Activated CD4-positive, alpha-beta memory T cell treated with anti-CD3 and anti-CD28 coated beads for 36 hours (primary cell): Measurements from ENCODE around the gene SLC26A8. TPM values are rescaled to one million over a fixed set of nuclear protein-coding genes. Genes with fewer than 3 reads are reported as not detected.
"Not testable (repeated sequence)": the region's sequence is repeated elsewhere in the genome, so short reads cannot be mapped to it uniquely, and the experiment has no call there.

ENCODE experiments used
- CTCF ChIA-PET: fragments of 350-600 bp; sonication (Branson Sonifier 250); formaldehyde crosslinking; loops from one replicate; lab custom pipeline; 2021; ENCODE audit warnings: antibody characterized with exemption, inconsistent platforms; lab: Charles Lee
- POLR2A ChIA-PET: fragments of 350-600 bp; sonication (Branson Sonifier 250); formaldehyde crosslinking; loops from one replicate; lab custom pipeline; 2021; ENCODE audit warnings: antibody characterized with exemption; lab: Charles Lee
- DNase-seq: peaks from one replicate; pipeline ENCODE4 v3.0.0-alpha.2; 2020
- H3K27ac Mint-ChIP-seq: one replicate; pipeline ENCODE4 v1.8.0; 2021; ENCODE audit warnings: mixed read lengths
- H3K27me3 Mint-ChIP-seq: one replicate; pipeline ENCODE4 v1.8.0; 2021; ENCODE audit warnings: mixed read lengths
- H3K36me3 Mint-ChIP-seq: one replicate; pipeline ENCODE4 v1.8.0; 2021; ENCODE audit warnings: mixed read lengths
- H3K4me1 Mint-ChIP-seq: one replicate; pipeline ENCODE4 v1.8.0; 2021; ENCODE audit warnings: low read depth, mixed read lengths
- H3K4me3 Mint-ChIP-seq: one replicate; pipeline ENCODE4 v1.8.0; 2021; ENCODE audit warnings: mild to moderate bottlenecking, mixed read lengths
- H3K9me3 Mint-ChIP-seq: one replicate; pipeline ENCODE4 v1.8.0; 2021; ENCODE audit warnings: mixed read lengths
- intact Hi-C: fragments of 100-400 bp; cut with micrococcal nuclease; formaldehyde crosslinking; loops from one replicate; pipeline ENCODE4 v1.15.1; 2023
- total RNA-seq, 2 experiments: library from RNA; stranded (reverse); gene quantifications; one replicate each; pipeline ENCODE4 v1.2.3, GENCODE V29; 2021

The SLC26A8 gene
- total RNA-seq, 2 experiments from 2014 or later: not detected

GRCh38 chr6:35941170-35941569 lies 83.3 kb downstream of the SLC26A8 start:
- H3K4me1 Mint-ChIP-seq, H3K27ac Mint-ChIP-seq, H3K27me3 Mint-ChIP-seq, H3K9me3 Mint-ChIP-seq, DNase-seq, intact Hi-C loops, H3K4me3 Mint-ChIP-seq, POLR2A ChIA-PET, H3K36me3 Mint-ChIP-seq, CTCF ChIA-PET: not testable (repeated sequence)

- H3K27ac Mint-ChIP-seq, POLR2A ChIA-PET, H3K4me3 Mint-ChIP-seq, H3K36me3 Mint-ChIP-seq, DNase-seq, CTCF ChIA-PET, intact Hi-C loops, H3K27me3 Mint-ChIP-seq, H3K4me1 Mint-ChIP-seq, H3K9me3 Mint-ChIP-seq: not testable (repeated sequence)
These were observed 84.4 kb downstream of the SLC26A8 start for GRCh38 chr6:35940014-35940413.

- H3K36me3 Mint-ChIP-seq, H3K27ac Mint-ChIP-seq, CTCF ChIA-PET, H3K27me3 Mint-ChIP-seq, H3K4me1 Mint-ChIP-seq, H3K9me3 Mint-ChIP-seq, H3K4me3 Mint-ChIP-seq, DNase-seq, intact Hi-C loops: not testable (repeated sequence)
- POLR2A ChIA-PET: interaction anchor here (0.6 kb wide), 1 partner anchor 128 kb away, joined by 3 read pairs; no protein-coding TSS in a partner anchor
These were observed 85.2 kb downstream of the SLC26A8 start for GRCh38 chr6:35939259-35939658.

- H3K27me3 Mint-ChIP-seq: no peaks in the 10 kb centered on the region
- no peaks in the 10 kb centered on the region for H3K9me3 Mint-ChIP-seq
- H3K27ac Mint-ChIP-seq: no peak overlapping the region
- ChIA-PET CTCF (interaction anchor here (0.7 kb wide), 1 partner anchor 468 kb away, joined by 5 read pairs; no protein-coding TSS in a partner anchor), POLR2A (no interaction called here)
- no peak overlapping the region for H3K4me3 Mint-ChIP-seq
- no peaks in the 10 kb centered on the region for H3K36me3 Mint-ChIP-seq
- DNase-seq: no peak
- H3K4me1 Mint-ChIP-seq: no peaks in the 10 kb centered on the region
- intact Hi-C loops: no loop called here
These were observed 87.6 kb downstream of the SLC26A8 start for GRCh38 chr6:35936681-35937359.

GRCh38 chr6:35935469-35935868 lies 89.0 kb downstream of the SLC26A8 start:
- POLR2A ChIA-PET: no interaction called here
- CTCF ChIA-PET: no interaction called here

GRCh38 chr6:35933844-35934243 lies 90.6 kb downstream of the SLC26A8 start:
- ChIA-PET POLR2A (no interaction called here), CTCF (no interaction called here)
- Mint-ChIP-seq H3K4me3 (no peak overlapping the region), H3K27me3 (no peaks in the 10 kb centered on the region), H3K27ac (no peak overlapping the region), H3K4me1 (no peaks in the 10 kb centered on the region), H3K36me3 (no peaks in the 10 kb centered on the region), H3K9me3 (no peaks in the 10 kb centered on the region)
- DNase-seq: no peak
- intact Hi-C loops: no loop called here

More at GRCh38 chr6:35935469-35935868, 89.0 kb downstream of the SLC26A8 start:
- H3K27ac Mint-ChIP-seq: no peak overlapping the region
- no peaks in the 10 kb centered on the region for H3K4me1 Mint-ChIP-seq
- H3K4me3 Mint-ChIP-seq: no peak overlapping the region
- H3K36me3 Mint-ChIP-seq: no peaks in the 10 kb centered on the region
- H3K27me3 Mint-ChIP-seq: no peaks in the 10 kb centered on the region
- intact Hi-C loops: no loop called here
- no peaks in the 10 kb centered on the region for H3K9me3 Mint-ChIP-seq
- no peak for DNase-seq

GRCh38 chr6:35931873-35932272 lies 92.6 kb downstream of the SLC26A8 start:
- intact Hi-C loops: not testable (repeated sequence)

GRCh38 chr6:35931120-35931561 lies 93.3 kb downstream of the SLC26A8 start:
- Mint-ChIP-seq H3K4me1 (no peaks in the 10 kb centered on the region), H3K9me3 (no peaks in the 10 kb centered on the region), H3K4me3 (no peak overlapping the region), H3K36me3 (no peaks in the 10 kb centered on the region), H3K27me3 (no peaks in the 10 kb centered on the region), H3K27ac (no peak overlapping the region)
- intact Hi-C loops: no loop called here
- ChIA-PET CTCF (no interaction called here), POLR2A (no interaction called here)
- no peak for DNase-seq

More at GRCh38 chr6:35931873-35932272, 92.6 kb downstream of the SLC26A8 start:
- H3K27me3 Mint-ChIP-seq, H3K4me1 Mint-ChIP-seq, CTCF ChIA-PET, H3K9me3 Mint-ChIP-seq, POLR2A ChIA-PET, H3K36me3 Mint-ChIP-seq, H3K27ac Mint-ChIP-seq, H3K4me3 Mint-ChIP-seq: not testable (repeated sequence)
- peak; percentile 10 for DNase-seq

- Mint-ChIP-seq H3K27ac (no peak overlapping the region), H3K27me3 (no peaks in the 10 kb centered on the region), H3K4me3 (no peak overlapping the region), H3K4me1 (peaks cover 2% of the 10 kb centered on the region), H3K9me3 (no peaks in the 10 kb centered on the region), H3K36me3 (no peaks in the 10 kb centered on the region)
- no peak for DNase-seq
- ChIA-PET POLR2A (no interaction called here), CTCF (no interaction called here)
- intact Hi-C loops: no loop called here
These were observed 94.8 kb downstream of the SLC26A8 start for GRCh38 chr6:35929601-35930000.

GRCh38 chr6:35926509-35927215 lies 97.8 kb downstream of the SLC26A8 start:
- peaks cover 13% of the 10 kb centered on the region for H3K4me1 Mint-ChIP-seq
- ChIA-PET POLR2A (no interaction called here), CTCF (interaction anchor here (0.7 kb wide), 1 partner anchor 429 kb away, joined by 3 read pairs; no protein-coding TSS in a partner anchor)
- no peaks in the 10 kb centered on the region for H3K27me3 Mint-ChIP-seq
- no peaks in the 10 kb centered on the region for H3K36me3 Mint-ChIP-seq
- no peak for DNase-seq
- intact Hi-C loops: no loop called here
- H3K9me3 Mint-ChIP-seq: no peaks in the 10 kb centered on the region
- no peak overlapping the region for H3K4me3 Mint-ChIP-seq
- no peak overlapping the region for H3K27ac Mint-ChIP-seq

- Mint-ChIP-seq H3K4me1 (peaks cover 18% of the 10 kb centered on the region), H3K36me3 (no peaks in the 10 kb centered on the region), H3K9me3 (no peaks in the 10 kb centered on the region), H3K27ac (no peak overlapping the region), H3K27me3 (no peaks in the 10 kb centered on the region), H3K4me3 (no peak overlapping the region)
- ChIA-PET POLR2A (no interaction called here), CTCF (no interaction called here)
- intact Hi-C loops: no loop called here
- no peak for DNase-seq
These were observed 98.5 kb downstream of the SLC26A8 start for GRCh38 chr6:35925961-35926360.

- Mint-ChIP-seq H3K9me3 (no peaks in the 10 kb centered on the region), H3K36me3 (peaks cover 7% of the 10 kb centered on the region), H3K27ac (no peak overlapping the region), H3K4me3 (no peak overlapping the region), H3K27me3 (no peaks in the 10 kb centered on the region), H3K4me1 (peaks cover 18% of the 10 kb centered on the region)
- ChIA-PET POLR2A (no interaction called here), CTCF (interaction anchor here (1.2 kb wide), 1 partner anchor 171 kb away, joined by 3 read pairs; no protein-coding TSS in a partner anchor)
- no peak for DNase-seq
- intact Hi-C loops: loop anchor here (5.0 kb wide), 1 partner anchor 48 kb away; no protein-coding TSS in a partner anchor
These were observed 100.3 kb downstream of the SLC26A8 start for GRCh38 chr6:35924146-35924545.
